Adrenal gland (tissue), 12 donors: ENCODE data around the gene KCNAB3. TPM values are rescaled to one million over a fixed set of nuclear protein-coding genes. Genes with fewer than 3 reads are reported as not detected.

Source experiments
- DNase-seq, 7 donors: peaks; one replicate each; pipeline ENCODE4 v3.0.0-alpha.2; 2019 to 2020
- H3K27ac ChIP-seq, 5 donors: fragments of 200-600 bp; sonication (generic) in 4 of 5; 1 replicate in 3 of 5; 2 replicates in 2 of 5; pipeline versions ENCODE4 v1.5.1 to v1.8.0; 2016 to 2020; ENCODE audit warnings: mild to moderate bottlenecking in 1 of 5
- H3K27me3 ChIP-seq: fragments of 200-600 bp; 2 replicates; pipeline ENCODE4 v1.8.0; 2021
- H3K36me3 ChIP-seq, 2 donors: fragments of 200-600 bp; replicated peaks in 1 of 2; 1 replicate in 1 of 2; 2 replicates in 1 of 2; pipeline versions ENCODE4 v1.5.1 to v1.8.0; 2018 to 2022
- H3K4me1 ChIP-seq, 2 donors: fragments of 200-600 bp; replicated peaks in 1 of 2; 1 replicate in 1 of 2; 2 replicates in 1 of 2; pipeline versions ENCODE4 v1.5.1 to v1.8.0; 2018 to 2021
- H3K4me3 ChIP-seq, 4 donors: fragments of 200-600 bp; sonication (generic) in 3 of 4; one replicate each; pipeline ENCODE4 v1.5.1; 2016 to 2018
- H3K9me3 ChIP-seq, 3 donors: fragments of 200-600 bp; sonication (generic) in 1 of 3; replicated peaks in 1 of 3; 1 replicate in 2 of 3; 2 replicates in 1 of 3; pipeline versions ENCODE4 v1.5.1 to v1.8.0; 2016 to 2021
- CTCF ChIP-seq, 6 experiments: fragments of 450-650 bp in 4 of 6; fragments of 200-600 bp in 2 of 6; sonication (generic) in 1 of 6; IDR thresholded peaks; 1 replicate in 5 of 6; 2 replicates in 1 of 6; pipeline versions ENCODE4 v1.5.1 to v1.8.0; 2016 to 2021; ENCODE audit warnings: antibody characterized with exemption in 6 of 6, mild to moderate bottlenecking in 2 of 6, moderate library complexity in 1 of 6
- POLR2A ChIP-seq, 2 donors: fragments of 450-650 bp; IDR thresholded peaks; one replicate each; pipeline ENCODE4 v1.6.1; 2017; ENCODE audit warnings: antibody characterized with exemption in 2 of 2, mild to moderate bottlenecking in 2 of 2, moderate library complexity in 1 of 2
- WGBS, 4 donors: extraction: QIAGEN DNeasy Blood & Tissue Kit in 2 of 4; methylation state at CpG; one replicate each; pipeline versions ENCODE4 v1.1.5 to v1.1.7; 2013 to 2017; 5-methylcytosine and 5-hydroxymethylcytosine counted together
- intact Hi-C, 2 donors: fragments of 100-400 bp; cut with DNase I; formaldehyde crosslinking; loops; one replicate each; pipeline versions ENCODE4 v1.14.1 to v1.15.0; 2022 to 2023
- polyA plus RNA-seq, 3 donors: library from polyadenylated mRNA; stranded (reverse); fragments of 200-250 nt in 2 of 3; fragments of 350-450 nt in 1 of 3; fragmentation: Illumina TruSeq in 1 of 3; extraction: RNeasy Lipid Tissue Mini Kit (QIAGEN cat#74804) in 1 of 3; gene quantifications; one replicate each; pipeline ENCODE4 v1.2.3, GENCODE V29; 2013 to 2014
- total RNA-seq, 9 donors: library from RNA; depleted of rRNA in 4 of 9; stranded (reverse); fragments of >200 nt in 4 of 9; fragments of 120-200 nt in 1 of 9; fragmentation: NEBNext Ultra II Directional in 1 of 9; extraction: Animal tissue kit (Norgen Biotek cat#: 25700) in 1 of 9; gene quantifications; one replicate each; pipeline versions ENCODE4 v1.1.0 to v1.2.4, GENCODE V29; 2013 to 2023
- donor health status: healthy with polysubstance abuse.
- donor health status: Bipolar disorder and iron deficiency.
- donor health status: DM: yes; HTN: yes; CAD: no.
- donor health status: DM: no; HTN: no; CAD: no.
- donor health status: DM: no; HTN: no; CAD: no.
- donor health status: DM: yes; HTN: yes; CAD: no.

KCNAB3 gene
- total and polyA plus RNA-seq, 12 donors: 0.12 to 4.2 (median 0.68) TPM; not detected in 2

GRCh38 chr17:7940034-7940433 lies 10.4 kb upstream of the KCNAB3 start:
- DNase-seq: no peak
- no peaks in the 10 kb centered on the region for H3K27me3 ChIP-seq
- intact Hi-C loops: no loop called here
- H3K4me3 ChIP-seq: no peak overlapping the region
- no peak overlapping the region for H3K27ac ChIP-seq
- WGBS, 4 donors: 93 to 97% (median 97%) methylated on average over 4 of the region's 4 CpGs
- H3K36me3 ChIP-seq: peaks cover 0 to 64% of the 10 kb centered on the region in 2 donors
- H3K9me3 ChIP-seq: no peaks in the 10 kb centered on the region
- TF ChIP-seq POLR2A (IDR thresholded peaks at IDR 0.05): no peak
- TF ChIP-seq CTCF (IDR thresholded peaks at IDR 0.05): no peak
- no peaks in the 10 kb centered on the region for H3K4me1 ChIP-seq

- H3K4me3 ChIP-seq: no peak overlapping the region
- H3K36me3 ChIP-seq: peaks cover 0 to 40% of the 10 kb centered on the region in 2 donors
- H3K4me1 ChIP-seq: peaks cover 15 to 16% of the 10 kb centered on the region in 2 donors
- TF ChIP-seq POLR2A (IDR thresholded peaks at IDR 0.05) (no peak), CTCF (IDR thresholded peaks at IDR 0.05) (no peak)
- no peaks in the 10 kb centered on the region for H3K9me3 ChIP-seq
- DNase-seq: no peak
- H3K27me3 ChIP-seq: no peaks in the 10 kb centered on the region
- H3K27ac ChIP-seq: no peak overlapping the region
- intact Hi-C loops: loop anchor here in 1 of 2 donors (10.0 kb wide), 1 partner anchor 49 kb away; no protein-coding TSS in a partner anchor
Measured at GRCh38 chr17:7935859-7936258, 6.2 kb upstream of the KCNAB3 start.

- WGBS, 4 donors: 11 to 18% (median 14%) methylated on average over 16 of the region's 16 CpGs
- H3K4me3 ChIP-seq: peak overlapping the region in 2 of 4 donors; percentile 55 to 70
- peaks cover 16 to 19% of the 10 kb centered on the region in 2 donors for H3K4me1 ChIP-seq
- intact Hi-C loops: loop anchor here in 1 of 2 donors (10.0 kb wide), 1 partner anchor 52 kb away; no protein-coding TSS in a partner anchor
- no peaks in the 10 kb centered on the region for H3K9me3 ChIP-seq
- H3K27me3 ChIP-seq: no peaks in the 10 kb centered on the region
- peaks cover 0 to 13% of the 10 kb centered on the region in 2 donors for H3K36me3 ChIP-seq
- TF ChIP-seq POLR2A (IDR thresholded peaks at IDR 0.05) (no peak), CTCF (IDR thresholded peaks at IDR 0.05) (no peak)
- DNase-seq: peak in 5 of 7 donors; percentile 43 to 69 (median 47)
- peak overlapping the region in 2 of 5 donors; percentile 52 to 64 for H3K27ac ChIP-seq
Measured at GRCh38 chr17:7932949-7933348, 3.3 kb upstream of the KCNAB3 start.

- Histone ChIP-seq H3K27me3 (no peaks in the 10 kb centered on the region), H3K9me3 (no peaks in the 10 kb centered on the region), H3K4me1 (peaks cover 16 to 19% of the 10 kb centered on the region in 2 donors), H3K36me3 (peaks cover 0 to 10% of the 10 kb centered on the region in 2 donors), H3K27ac (peak overlapping the region in 3 of 5 donors; percentile 52 to 66 (median 64)), H3K4me3 (peak overlapping the region in 3 of 4 donors; percentile 55 to 95 (median 70))
- intact Hi-C loops: loop anchor here in 1 of 2 donors (10.0 kb wide), 1 partner anchor 52 kb away; no protein-coding TSS in a partner anchor
- DNase-seq: peak in 4 of 7 donors; percentile 32 to 41 (median 38)
- TF ChIP-seq CTCF (IDR thresholded peaks at IDR 0.05) (no peak), POLR2A (IDR thresholded peaks at IDR 0.05) (no peak)
- WGBS, 4 donors: 0 to 2% (median 1%) methylated on average over 7 to 17 of the region's 17 CpGs
Measured at GRCh38 chr17:7932483-7932891, 2.8 kb upstream of the KCNAB3 start.
